ENCODE data around the gene ABCB9.
"Not testable (repeated sequence)": the region's sequence is repeated elsewhere in the genome, so short reads cannot be mapped to it uniquely, and the experiment has no call there.

The ABCB9 gene

DNA sequence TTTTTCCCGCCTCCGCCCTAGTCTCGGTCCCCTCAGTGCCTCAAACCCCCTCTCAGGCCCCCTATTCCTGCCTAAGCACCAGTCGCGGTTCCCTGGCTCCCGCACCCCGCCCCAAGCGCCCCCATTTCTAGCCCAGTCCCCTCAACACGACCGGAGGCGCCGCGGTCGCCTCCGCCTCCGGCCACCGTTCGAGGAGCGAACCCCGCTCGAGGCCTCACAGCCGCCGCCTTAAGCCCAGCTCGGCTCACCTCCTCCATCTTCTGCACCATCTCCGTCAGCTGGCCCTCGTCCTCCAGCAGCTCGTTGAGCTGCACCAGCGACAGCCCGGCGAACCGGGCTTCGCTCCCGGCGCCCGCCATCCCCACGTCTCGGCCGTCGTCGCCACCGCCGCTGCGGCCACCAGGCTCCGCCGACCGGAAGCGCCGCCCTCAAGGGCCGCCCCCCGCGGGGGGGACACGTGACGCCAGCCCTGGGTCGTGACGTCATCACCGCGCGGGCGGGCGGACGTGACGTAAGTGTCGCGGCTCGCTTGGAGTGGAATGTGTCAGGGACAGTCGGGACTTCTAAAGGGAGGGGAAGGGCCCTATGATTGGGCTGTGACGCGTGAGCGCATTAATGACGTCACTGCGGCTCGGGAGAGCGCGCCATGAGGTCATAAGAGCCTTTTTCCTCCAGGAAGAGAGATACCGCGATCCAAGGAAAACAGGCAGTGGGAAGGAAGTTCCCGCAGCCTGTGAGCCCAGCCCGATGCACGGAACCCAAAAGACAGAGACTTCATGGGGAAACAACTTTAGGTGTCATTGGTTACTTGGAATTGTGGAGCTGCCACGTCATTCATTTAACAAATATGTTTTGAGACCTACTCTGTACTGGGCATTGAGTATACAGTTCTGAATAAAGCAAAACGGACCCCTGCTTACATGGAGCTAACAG, 70.3 kb downstream of the ABCB9 start, which contains the start of gene VPS37B:
Gene VPS37B, minus strand, starts transcription at position 421 of the 933 bp plus-strand sequence. Its CDS starts 62 bp downstream, at position 359.
- peak; percentile 95 for DNase-seq (ENCODE audit: low read depth, low spot score)

DNA sequence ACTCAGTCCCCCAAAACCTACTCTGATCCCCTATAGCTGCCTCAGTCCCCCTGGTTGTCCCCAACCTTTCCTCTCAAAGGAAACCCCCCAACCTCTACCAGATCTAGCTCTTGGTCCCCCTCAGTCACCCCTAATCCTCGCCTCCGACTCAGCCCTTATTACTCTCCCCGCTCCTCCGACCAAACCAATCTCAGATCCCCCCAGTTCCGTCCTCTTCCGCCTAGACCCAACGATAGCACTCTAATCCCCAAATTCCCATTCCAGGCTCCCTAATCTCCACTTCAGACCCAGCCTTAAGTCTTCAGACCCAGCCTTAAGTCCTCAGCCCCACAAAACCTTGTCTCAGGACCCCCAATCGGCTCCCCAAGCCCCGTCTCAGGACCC, 71.0 kb downstream of the ABCB9 start:
- DNase-seq (ENCODE audit: low read depth, low spot score): peak; percentile 38

DNA sequence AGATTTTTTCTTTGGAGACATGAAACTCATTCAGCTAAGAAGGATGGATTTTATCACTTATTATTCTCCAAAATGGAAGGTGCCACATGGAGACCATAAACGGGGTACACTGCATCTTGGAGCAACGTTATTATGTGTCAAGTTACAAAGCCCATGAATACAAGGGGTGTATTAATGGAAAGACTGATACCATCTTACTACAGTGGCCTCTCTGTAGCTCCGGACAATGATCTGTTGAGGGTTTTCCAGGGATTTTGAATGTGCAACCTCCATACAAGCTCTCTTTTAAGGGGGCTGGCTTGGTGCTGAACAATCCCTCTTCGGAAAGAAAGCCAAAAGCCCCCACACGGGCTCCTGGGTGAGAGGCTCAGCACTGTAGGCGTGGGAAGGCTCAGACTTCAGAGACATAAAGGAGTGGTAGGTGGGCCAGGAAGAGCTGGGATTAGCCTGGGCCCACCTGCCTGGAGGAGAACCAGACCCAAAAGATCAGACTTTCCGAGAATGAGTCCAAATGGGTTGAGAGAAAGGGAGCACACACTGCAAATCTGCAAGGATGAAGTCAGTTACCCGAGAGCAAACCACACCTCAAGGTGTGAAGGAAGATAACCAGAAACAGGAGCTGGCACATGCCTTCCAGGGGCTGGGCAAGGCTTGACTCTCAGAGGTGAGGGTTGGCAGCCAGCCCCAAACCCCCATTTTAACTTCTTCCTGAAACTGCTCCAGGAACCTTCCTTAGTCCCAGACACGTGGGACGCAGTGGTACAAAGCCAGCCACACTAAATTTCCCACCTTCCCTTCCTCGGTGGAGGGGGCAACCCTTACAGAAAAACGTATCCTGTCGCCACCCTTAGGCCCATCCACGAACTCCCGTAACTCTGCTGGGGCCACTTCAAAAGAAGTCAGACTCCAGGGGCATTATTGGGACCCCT, 71.8 kb downstream of the ABCB9 start:
- DNase-seq (ENCODE audit: low read depth, low spot score): peak; percentile 33

DNA sequence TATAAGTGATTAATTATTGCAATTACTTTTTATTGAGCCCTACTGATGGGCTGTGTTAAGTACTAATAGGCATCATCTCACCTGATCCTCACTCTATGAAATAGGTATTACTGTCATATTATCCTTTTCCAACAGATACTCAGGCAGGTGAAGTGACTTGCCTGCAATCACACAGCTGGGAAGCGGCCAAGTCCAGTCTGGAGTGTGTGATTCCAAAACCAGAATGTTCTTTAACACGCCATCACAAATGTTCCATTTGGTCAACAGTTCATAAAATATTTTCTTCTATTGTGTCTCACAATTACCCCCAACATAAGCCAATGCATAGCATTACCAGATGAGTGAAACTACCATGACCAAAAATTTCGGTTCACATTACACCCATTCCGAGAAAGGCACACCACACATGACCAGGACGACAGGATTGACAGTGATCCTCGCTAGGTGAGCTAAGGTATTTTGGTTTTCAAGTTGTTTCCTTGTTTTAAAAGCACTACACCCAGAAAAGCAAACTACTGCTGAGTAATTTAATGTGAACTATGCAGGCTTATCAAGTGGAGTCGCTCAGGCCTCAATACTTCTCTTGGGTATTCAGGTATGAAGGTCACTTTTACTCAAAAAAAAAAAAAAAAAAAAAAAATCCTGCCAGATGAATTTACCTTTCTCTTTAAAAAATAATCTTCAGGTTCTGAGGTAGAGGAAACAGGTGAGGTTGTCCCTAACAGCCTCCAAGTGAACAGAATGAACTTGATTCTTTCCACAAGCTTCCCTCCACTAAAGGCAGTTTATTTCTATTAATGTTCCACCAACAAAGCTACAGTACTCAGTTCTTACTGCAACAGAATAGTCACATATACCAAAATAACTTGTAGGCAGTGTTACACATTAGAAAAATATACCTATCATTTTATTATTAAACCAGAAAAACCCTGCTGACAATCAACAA, 72.8 kb downstream of the ABCB9 start:
- DNase-seq (ENCODE audit: low read depth, low spot score): no peak

DNA sequence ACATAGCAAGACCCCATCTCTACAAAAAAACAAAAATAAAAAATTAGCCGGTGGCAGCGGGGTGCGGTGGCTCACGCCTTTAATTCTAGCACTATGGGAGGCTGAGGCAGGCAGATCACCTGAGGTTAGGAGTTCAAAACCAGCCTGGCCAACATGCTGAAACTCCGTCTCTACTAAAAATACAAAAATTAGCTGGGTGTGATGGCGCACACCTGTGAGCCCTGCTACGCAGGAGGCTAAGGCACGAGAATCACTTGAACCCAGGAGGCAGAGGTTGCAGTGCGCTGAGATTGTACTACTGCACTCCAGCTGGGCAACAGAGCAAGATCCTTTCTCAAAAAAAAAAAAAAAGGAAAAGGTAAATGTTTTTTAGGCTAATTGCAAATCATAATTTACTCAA, 73.5 kb downstream of the ABCB9 start:
- DNase-seq (ENCODE audit: low read depth, low spot score): not testable (repeated sequence)

DNA sequence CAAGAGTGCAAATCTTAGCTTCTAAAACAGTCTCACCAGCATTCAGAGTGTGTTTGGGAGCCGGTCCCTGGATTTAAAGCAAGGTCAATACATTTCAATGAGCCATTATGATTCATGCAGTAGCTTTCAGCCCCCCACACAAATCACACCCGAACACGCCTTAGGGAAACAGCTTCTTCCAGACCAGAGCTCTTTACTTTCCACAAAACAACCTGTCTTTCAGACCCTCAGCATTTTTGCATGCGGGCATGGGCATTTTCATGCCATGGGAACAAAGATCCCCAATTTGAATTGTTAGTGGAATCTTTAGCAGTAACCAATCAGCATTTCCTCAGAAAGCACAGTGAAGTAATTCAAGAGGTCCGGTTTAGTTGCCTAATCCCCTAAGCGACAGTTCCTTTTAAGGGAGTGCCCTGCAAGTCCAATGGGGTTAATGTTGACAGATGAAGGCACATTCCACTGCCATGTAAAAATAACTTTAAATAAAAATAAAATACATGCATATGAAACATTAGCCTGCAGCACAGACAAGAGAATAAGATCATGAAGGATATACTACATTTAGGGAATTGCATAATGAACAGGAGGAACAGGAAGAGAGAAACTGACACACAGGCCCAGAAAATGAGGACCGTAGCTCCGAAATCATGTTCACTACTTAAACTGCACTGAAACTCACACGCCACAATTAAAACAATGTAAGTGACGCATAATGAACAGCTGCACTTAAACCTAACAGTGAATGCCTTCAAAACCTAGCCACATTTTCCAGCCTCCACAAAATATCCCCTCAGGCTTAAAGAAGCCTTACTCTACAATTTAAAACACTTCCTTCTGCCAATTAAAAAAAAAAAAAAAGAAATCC, 74.4 kb downstream of the ABCB9 start:
- DNase-seq (ENCODE audit: low read depth, low spot score): peak; percentile 79

DNA sequence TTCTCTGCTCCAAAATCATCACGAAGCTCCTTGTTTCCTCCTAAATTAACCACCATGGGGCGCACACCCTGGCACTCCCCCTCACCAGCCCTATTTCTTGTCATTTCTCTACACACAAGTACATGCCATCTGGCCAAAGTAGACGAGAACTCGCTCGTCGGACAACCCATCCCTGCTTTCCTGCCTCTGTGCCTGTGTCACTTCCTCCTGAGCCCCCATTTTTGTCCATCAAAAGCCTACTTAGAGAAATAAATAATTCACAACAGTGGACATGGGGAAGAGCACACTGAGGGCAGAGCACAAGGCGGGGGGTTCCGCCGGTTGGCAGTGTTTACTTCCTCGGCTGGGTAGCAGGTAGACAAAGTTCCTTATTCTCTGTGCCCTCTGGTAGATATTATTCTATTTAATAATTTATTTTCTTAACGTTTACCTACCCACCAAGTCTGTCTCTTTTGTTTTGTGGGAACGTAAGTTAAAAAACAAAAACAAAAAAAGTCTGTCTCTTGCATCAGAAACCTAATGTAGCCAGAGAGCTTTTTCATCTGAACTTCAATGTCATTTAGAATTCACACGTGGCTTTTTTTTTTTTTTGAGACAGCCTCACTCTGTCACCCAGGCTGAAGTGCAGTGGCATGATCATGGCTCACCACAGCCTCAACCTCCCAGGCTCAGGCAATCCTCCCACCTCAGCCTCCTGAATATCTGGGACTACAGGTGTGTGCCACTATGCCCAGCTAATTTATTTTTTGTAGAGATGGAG, 76.3 kb downstream of the ABCB9 start:
- no peak for DNase-seq (ENCODE audit: low read depth, low spot score)

DNA sequence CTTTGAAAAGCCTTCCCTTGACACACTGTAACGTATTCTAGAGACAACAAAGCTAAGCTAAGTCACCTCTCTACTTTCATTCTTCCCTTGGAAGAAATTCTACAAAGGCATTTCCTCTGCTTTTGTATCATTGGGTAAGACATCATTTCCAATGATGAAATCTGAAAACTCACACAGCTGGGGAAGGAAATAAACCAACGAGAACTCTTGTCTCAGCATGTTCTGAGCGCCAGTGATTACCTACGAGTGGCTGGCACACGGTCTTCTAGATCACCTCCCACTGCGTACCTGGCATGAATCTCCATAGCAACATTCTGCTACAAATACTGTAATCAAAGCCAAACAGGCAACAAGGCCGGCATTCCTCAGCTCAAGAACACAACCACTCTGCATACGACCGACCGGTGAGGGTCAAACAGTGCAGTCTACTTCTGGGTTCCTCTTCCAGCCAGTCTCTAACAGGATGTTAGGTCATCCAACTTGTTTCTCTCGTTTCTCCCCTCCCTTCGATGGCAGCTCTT, 78.0 kb downstream of the ABCB9 start:
- peak; percentile 89 for DNase-seq (ENCODE audit: low read depth, low spot score)

DNA sequence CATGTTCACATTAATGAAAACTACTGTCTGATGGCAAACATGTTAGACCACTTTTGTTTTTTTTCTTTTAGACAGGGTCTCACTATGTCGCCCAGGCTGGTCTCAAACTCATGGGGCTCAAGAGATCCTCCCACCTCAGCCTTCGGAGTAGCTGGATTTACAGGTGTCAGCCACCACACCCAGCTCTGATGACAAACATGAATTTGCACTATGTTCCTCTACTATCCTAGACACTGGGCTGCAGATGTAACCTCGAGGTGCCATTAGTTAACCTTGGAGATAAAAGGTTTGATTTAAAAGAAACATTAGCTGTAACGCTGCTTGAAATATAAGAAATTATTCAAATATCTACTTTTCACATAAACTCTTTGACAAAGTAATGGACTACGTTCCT, 78.4 kb downstream of the ABCB9 start:
- no peak for DNase-seq (ENCODE audit: low read depth, low spot score)

DNA sequence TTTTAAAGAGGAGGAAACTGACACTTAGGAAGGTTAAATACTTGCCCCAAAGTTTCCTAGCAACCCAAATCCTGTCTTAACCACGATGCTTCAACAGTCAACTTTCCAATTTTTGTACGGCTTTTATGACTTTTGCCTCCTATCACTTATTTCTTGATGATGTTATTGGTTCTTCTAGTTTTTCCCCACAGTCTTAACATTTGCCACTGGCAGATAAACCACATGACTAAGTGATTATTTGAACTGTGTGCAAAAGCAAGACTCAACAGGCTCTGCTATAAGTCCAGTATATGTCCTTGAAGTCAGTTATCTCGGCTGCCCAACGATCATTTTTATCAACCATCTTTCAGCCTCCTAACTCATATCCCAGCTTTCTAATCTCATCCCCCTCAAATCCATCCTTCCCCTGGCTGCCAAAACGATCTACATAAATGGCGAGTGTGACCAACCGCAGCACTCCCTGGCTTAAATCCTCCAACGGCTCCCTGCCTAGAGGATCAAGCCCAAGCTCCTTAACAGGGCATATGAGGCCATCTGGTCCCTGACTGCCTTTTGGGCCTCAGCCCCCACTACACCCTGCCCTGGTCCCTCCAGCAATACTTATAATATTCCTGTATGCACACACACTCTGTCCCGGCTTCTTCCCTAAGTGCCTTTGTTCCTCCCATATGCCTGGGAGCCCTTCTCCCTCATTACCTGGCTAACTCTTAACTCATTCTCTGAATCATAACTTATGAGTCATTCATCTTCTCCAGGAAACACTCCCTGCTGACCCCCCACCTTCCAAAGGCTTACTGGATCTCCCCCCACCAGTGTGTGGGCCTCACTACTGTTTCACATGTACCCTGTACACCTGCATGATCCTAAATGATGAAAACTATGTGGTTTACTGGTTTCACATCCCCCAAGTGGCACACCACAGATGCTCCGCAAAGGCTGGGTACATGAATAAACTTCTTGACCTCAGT, 79.1 kb downstream of the ABCB9 start:
- DNase-seq (ENCODE audit: low read depth, low spot score): peak; percentile 75

DNA sequence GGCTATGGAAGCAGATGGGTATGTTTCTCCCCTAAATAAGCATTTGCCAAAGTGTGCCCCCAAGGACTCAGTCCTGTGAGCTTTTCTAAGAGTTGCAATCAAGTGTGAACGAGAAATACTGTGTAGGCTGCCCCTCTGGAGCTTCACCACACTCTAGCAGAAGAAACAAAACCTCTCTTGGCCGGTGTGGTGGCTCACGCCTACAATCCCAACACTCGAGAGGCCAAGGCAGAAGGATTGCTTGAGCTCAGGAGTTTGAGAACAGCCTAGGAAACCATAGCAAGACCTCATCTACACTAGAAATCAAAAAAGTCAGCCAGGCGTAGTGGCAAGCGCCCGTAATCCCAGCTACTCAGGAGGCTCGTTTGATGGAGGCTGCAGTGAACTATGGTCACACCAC, 80.1 kb downstream of the ABCB9 start:
- DNase-seq (ENCODE audit: low read depth, low spot score): no peak

DNA sequence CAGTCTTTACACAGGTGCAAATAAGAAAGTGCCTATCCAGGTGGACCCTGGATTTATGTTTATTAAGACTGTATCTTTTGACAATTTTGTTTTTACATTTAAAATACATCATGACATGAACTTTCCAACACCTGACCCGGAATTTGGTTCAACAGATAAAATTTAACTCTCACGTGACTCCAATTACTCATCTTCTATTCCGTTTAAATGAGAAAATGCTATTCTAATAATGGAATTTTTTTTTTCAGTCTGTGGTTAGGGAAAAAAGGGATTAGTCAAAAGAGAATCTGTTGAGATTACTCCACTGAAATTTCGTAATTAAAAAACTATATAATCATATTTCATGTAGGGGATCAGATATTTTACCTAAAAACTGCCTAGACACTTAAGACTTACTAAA, 81.4 kb downstream of the ABCB9 start:
- no peak for DNase-seq (ENCODE audit: low read depth, low spot score)

DNA sequence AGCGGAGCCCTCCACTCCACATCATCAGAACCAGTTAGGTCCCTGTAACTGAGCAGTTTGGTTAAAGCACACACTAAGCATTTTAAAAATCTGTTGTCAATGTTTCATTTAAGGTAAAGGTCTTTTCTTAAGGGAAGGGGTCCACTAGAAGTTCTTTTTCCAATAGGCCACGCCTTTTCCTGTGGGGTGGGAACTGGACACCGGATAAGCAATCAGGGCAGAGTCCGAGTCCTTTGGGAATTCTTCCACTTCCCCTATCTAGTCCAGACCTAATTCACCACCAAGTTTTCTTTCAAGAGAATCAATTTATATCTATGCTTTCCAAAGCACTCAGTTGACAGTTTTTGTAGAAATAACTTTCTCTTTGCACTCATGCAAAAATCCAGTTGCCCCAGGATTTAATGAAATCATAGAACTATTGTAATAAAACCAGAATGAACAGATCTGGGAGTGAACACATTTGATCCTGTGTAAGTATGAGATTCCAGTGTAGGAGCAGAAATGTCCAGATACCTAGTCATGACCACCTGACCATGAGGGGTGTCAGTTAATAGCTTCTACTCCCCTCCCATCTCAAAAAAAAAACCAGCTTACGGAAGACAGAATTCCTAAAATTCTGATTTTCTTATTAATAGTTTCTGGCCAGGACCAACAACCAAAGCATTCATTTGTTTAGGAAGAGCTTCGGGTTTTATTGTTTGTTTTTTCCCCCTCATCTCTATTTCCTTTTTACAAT, 82.0 kb downstream of the ABCB9 start:
- no peak for DNase-seq (ENCODE audit: low read depth, low spot score)

DNA sequence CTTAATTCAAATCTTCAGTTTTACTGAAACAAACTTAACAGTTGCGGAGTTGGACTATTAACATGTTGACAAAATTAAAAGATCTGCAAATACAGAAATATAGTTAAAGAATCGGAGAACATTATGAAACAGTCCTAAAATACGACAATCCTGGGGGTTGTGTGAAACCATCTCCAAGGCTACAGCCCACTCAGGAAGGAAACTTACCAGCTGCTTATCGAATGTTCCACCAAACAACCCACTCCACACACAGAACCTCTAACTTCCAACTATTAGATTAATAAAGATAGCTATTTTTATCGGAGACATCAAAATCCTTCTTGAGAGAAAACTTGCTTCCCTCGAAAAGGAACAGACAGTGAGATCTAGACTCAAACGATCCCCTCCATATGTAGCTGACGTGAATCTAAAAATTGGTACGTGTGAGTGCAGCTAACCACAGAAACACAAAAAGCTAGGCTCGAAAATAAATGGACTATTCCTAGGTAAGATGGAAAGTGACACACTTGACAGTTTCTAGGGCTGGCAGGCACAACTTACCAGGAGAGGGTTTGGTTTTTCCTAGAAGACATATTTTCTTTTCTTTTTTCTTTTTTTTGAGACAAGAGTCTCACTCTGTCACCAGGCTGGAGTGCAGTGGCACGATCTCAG, 83.2 kb downstream of the ABCB9 start:
- no peak for DNase-seq (ENCODE audit: low read depth, low spot score)

DNA sequence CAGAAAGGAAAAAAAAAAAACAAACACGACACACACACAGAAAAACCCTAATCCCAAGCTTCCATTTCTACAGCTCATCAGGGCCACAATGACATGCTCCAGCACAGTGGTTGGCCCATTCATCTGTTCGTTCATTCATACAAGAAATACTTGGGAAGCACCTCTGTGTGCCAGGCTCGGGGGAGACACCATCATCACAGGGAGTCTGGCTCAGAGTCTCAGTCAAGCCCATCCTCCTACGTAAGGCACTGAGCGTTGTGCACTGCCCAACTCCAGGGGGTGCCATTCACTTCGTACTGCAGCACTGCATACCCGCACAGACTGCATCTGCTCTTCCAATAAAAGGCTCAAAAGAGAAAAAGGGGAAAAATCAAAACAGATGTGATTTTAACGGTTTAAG, 85.6 kb downstream of the ABCB9 start:
- peak; percentile 58 for DNase-seq (ENCODE audit: low read depth, low spot score)

DNA sequence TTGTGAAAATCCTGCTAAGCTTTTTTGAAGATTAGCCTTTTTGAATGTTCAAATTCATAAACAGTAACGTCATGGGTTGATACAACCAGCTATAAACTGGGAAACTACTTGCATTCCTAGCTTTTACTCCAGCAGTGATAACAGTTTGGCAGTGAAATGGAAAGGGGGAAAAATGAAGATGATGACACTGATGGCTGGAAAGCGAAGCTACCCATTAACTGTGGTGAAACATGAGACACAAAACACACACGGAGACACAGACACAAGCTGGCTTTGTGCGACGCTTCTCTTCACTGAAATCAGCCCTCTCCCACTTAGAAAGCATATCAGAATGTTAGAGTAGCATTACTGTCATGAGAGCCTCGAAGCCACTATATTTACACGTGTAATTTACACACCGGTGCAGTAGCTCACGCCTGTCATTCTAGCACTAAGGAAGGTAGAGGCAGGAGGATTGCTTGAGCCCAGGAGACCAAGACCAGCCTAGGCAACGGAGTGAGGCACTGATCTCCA, 86.1 kb downstream of the ABCB9 start:
- DNase-seq (ENCODE audit: low read depth, low spot score): no peak
